ENCODE data around the gene LIMK2. TPM values are rescaled to one million over a fixed set of nuclear protein-coding genes. Genes with fewer than 3 reads are reported as not detected.

The LIMK2 gene
- total and polyA plus RNA-seq, 9 of the 15 experiments (the other 6 are each of a cell fraction or from before 2014, with no cell fraction given) = 1.1 to 14.5 (median 8.5) TPM

DNA sequence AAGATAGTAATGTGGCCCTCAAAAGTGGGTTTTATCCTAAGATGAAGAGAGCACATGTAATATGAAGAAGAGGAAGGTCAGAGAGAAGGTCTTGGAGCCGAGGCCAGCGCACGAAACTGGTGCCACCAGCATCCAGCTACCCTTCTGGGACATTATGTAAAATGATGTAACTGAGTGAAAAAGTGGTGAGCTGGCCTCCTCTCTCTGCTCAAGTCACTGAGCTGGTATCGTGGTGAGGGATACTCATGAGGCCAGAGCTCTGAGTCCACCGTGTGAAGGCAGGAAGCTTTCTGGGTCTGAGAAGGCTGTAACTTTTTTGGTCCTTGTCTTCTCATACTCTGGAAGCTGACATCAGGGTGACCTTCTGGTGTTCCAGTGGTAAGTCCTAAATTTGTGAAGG, 27.0 kb upstream of the LIMK2 start:
- WGBS (ENCODE audit: insufficient coverage, low coverage, missing lambda C conversion rate) = 53% methylated on average over 5 of the region's 5 CpGs
- no peak overlapping the region for H2AFZ ChIP-seq (ENCODE audit: low read depth, low read length)
- no peak for FAIRE-seq
- H3K4me3 ChIP-seq = no peak overlapping the region
- H3K4me1 ChIP-seq (replicated peaks in 1 of 2; ENCODE audit: control insufficient read depth in 2 of 2, insufficient read depth in 2 of 2, low read length in 2 of 2) = peaks cover 0 to 3% of the 10 kb centered on the region in 2 experiments; a peak in 3 of 5 replicates
- H3K79me2 ChIP-seq (ENCODE audit: control insufficient read depth, insufficient read depth, low read length) = no peaks in the 10 kb centered on the region
- H3K9me3 ChIP-seq (replicated peaks; ENCODE audit: control insufficient read depth, insufficient read depth, low read depth, low read length) = no peaks in the 10 kb centered on the region
- no peak for DNase-seq (ENCODE audit: extremely low read depth in 1 of 4, low spot score in 3 of 4)
- H3K4me2 ChIP-seq (ENCODE audit: insufficient read depth, low read length) = no peak overlapping the region
- no peaks in the 10 kb centered on the region for H4K20me1 ChIP-seq (replicated peaks; ENCODE audit: control insufficient read depth, insufficient read depth, low read length)
- H3K27ac ChIP-seq (ENCODE audit: extremely low read depth, low read depth, low read length) = no peak overlapping the region; the same call in 2 of the 3 replicates
- POLR2A ChIA-PET = interaction anchor here (0.9 kb wide), 1 partner anchor 16 kb away, joined by 3 read pairs; no protein-coding TSS in a partner anchor
- in situ Hi-C loops (cut with MboI) = no loop called here
- intact Hi-C loops (cut with micrococcal nuclease) = no loop called here
- H3K36me3 ChIP-seq (ENCODE audit: control insufficient read depth, insufficient read depth, low read length) = peaks cover 7% of the 10 kb centered on the region; the same call in 1 of the 3 replicates
- ATAC-seq = peak; percentile 64; the same call in 2 of the 3 replicates
- H3K9ac ChIP-seq (ENCODE audit: insufficient read depth in 1 of 2, low read depth in 2 of 2, low read length in 2 of 2) = no peak overlapping the region
- no TSS peak for BruUV-seq (replicated peaks)
- H3K27me3 ChIP-seq (ENCODE audit: control insufficient read depth in 2 of 2, insufficient read depth in 2 of 2, low read length in 2 of 2) = no peaks in the 10 kb centered on the region
- no peaks in the 10 kb centered on the region for H3K9me1 ChIP-seq (ENCODE audit: control insufficient read depth, insufficient read depth, low read length)
- CTCF ChIA-PET (ENCODE audit: low intra/inter-chr PET ratio) = no interaction called here
- TF ChIP-seq TCF3 (CRISPR knock-in tag; IDR thresholded peaks at IDR 0.05) (no peak), SMARCC2 (IDR thresholded peaks at IDR 0.05; ENCODE audit: low read depth) (no peak), BACH1 (tag; IDR thresholded peaks at IDR 0.05) (no peak), RUNX1 (IDR thresholded peaks at IDR 0.05; ENCODE audit: low read depth) (no peak), ZFX (CRISPR knock-in tag; IDR thresholded peaks at IDR 0.05) (no peak), BCL6 (CRISPR knock-in tag; IDR thresholded peaks at IDR 0.05) (no peak), CCNT2 (IDR thresholded peaks at IDR 0.05; ENCODE audit: borderline replicate concordance, extremely low read depth, insufficient read length, low read depth, low read length) (no peak), POLR2AphosphoS2 (IDR thresholded peaks at IDR 0.05; ENCODE audit: low read length) (no peak), ZNF785 (CRISPR knock-in tag; IDR thresholded peaks at IDR 0.05) (no peak), L3MBTL2 (IDR thresholded peaks at IDR 0.05) (peak; percentile 41; the same call in 1 of the 2 replicates), POLR2H (tag; IDR thresholded peaks at IDR 0.05; ENCODE audit: low read depth) (0 out of 2 replicates have a peak, but pooled peaks have one; percentile 29), NFIX (CRISPR knock-in tag; IDR thresholded peaks at IDR 0.05; ENCODE audit: low read depth) (no peak)
- TF ChIP-seq, protein P1, sequence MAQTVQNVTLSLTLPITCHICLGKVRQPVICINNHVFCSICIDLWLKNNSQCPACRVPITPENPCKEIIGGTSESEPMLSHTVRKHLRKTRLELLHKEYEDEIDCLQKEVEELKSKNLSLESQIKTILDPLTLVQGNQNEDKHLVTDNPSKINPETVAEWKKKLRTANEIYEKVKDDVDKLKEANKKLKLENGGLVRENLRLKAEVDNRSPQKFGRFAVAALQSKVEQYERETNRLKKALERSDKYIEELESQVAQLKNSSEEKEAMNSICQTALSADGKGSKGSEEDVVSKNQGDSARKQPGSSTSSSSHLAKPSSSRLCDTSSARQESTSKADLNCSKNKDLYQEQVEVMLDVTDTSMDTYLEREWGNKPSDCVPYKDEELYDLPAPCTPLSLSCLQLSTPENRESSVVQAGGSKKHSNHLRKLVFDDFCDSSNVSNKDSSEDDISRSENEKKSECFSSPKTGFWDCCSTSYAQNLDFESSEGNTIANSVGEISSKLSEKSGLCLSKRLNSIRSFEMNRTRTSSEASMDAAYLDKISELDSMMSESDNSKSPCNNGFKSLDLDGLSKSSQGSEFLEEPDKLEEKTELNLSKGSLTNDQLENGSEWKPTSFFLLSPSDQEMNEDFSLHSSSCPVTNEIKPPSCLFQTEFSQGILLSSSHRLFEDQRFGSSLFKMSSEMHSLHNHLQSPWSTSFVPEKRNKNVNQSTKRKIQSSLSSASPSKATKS (CRISPR knock-in tag; IDR thresholded peaks at IDR 0.05) = no peak
- TF ChIP-seq, protein P2, sequence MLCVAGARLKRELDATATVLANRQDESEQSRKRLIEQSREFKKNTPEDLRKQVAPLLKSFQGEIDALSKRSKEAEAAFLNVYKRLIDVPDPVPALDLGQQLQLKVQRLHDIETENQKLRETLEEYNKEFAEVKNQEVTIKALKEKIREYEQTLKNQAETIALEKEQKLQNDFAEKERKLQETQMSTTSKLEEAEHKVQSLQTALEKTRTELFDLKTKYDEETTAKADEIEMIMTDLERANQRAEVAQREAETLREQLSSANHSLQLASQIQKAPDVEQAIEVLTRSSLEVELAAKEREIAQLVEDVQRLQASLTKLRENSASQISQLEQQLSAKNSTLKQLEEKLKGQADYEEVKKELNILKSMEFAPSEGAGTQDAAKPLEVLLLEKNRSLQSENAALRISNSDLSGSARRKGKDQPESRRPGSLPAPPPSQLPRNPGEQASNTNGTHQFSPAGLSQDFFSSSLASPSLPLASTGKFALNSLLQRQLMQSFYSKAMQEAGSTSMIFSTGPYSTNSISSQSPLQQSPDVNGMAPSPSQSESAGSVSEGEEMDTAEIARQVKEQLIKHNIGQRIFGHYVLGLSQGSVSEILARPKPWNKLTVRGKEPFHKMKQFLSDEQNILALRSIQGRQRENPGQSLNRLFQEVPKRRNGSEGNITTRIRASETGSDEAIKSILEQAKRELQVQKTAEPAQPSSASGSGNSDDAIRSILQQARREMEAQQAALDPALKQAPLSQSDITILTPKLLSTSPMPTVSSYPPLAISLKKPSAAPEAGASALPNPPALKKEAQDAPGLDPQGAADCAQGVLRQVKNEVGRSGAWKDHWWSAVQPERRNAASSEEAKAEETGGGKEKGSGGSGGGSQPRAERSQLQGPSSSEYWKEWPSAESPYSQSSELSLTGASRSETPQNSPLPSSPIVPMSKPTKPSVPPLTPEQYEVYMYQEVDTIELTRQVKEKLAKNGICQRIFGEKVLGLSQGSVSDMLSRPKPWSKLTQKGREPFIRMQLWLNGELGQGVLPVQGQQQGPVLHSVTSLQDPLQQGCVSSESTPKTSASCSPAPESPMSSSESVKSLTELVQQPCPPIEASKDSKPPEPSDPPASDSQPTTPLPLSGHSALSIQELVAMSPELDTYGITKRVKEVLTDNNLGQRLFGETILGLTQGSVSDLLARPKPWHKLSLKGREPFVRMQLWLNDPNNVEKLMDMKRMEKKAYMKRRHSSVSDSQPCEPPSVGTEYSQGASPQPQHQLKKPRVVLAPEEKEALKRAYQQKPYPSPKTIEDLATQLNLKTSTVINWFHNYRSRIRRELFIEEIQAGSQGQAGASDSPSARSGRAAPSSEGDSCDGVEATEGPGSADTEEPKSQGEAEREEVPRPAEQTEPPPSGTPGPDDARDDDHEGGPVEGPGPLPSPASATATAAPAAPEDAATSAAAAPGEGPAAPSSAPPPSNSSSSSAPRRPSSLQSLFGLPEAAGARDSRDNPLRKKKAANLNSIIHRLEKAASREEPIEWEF (CRISPR knock-in tag; IDR thresholded peaks at IDR 0.05) = no peak
- TF ChIP-seq, protein P3, sequence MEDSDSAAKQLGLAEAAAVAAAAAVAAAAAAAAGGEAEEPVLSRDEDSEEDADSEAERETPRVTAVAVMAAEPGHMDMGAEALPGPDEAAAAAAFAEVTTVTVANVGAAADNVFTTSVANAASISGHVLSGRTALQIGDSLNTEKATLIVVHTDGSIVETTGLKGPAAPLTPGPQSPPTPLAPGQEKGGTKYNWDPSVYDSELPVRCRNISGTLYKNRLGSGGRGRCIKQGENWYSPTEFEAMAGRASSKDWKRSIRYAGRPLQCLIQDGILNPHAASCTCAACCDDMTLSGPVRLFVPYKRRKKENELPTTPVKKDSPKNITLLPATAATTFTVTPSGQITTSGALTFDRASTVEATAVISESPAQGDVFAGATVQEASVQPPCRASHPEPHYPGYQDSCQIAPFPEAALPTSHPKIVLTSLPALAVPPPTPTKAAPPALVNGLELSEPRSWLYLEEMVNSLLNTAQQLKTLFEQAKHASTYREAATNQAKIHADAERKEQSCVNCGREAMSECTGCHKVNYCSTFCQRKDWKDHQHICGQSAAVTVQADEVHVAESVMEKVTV (CRISPR knock-in tag; IDR thresholded peaks at IDR 0.05) = no peak

Measured in K562 (cell line).